GM12872 (cell line): ENCODE measurements around the gene FLNB.

Experiments used
- CTCF ChIP-seq: IDR thresholded peaks from 3 replicates; pipeline ENCODE4 v1.5.1; 2011; ENCODE audit warnings: low read depth, mild to moderate bottlenecking, low read length, moderate library complexity; ENCODE audit not compliant: insufficient read depth

FLNB gene

DNA sequence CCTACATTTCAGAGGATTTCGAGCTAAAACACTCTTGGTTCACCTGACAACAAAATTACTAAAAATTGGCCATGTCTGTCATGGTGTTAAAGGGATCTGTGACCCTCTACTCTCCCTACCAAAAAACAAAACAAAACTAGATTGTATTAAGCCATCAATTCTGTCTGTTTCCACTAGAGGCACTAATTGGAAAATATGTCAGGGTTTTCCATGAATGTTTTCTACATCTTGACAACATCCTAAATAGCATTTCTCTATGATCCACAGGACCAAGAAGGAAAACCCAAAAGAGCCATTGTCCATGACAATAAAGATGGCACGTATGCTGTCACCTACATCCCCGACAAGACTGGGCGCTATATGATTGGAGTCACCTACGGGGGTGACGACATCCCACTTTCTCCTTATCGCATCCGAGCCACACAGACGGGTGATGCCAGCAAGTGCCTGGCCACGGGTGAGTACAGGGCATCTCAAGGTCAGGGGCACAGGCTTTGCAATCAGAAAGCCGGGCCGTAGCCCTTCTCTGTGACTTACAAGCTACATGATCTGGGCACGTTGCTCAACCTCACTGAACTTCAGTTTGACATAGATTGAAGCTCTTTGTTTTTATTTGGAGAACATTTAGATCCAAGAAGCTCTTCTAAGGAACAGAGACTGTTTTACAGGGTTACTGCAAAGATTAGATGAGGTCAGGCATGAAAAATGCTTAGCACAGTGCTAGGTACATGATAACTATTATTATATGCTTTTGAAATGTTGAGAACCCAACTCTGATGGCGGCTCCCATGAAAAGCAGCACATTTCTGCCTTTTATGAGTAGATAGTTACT lies 127.7 kb downstream of the FLNB start:
- peak; percentile 30; the same call in 2 of the 3 replicates for TF ChIP-seq CTCF

- TF ChIP-seq CTCF, result no peak
These were observed 129.1 kb downstream of the FLNB start for GRCh38 chr3:58137306-58137705.

GRCh38 chr3:58141766-58142345 lies 133.6 kb downstream of the FLNB start:
- TF ChIP-seq CTCF, result no peak

- no peak for TF ChIP-seq CTCF
These were observed 135.3 kb downstream of the FLNB start for GRCh38 chr3:58143417-58144055.

GRCh38 chr3:58144478-58145325 lies 136.5 kb downstream of the FLNB start:
- no peak for TF ChIP-seq CTCF

DNA sequence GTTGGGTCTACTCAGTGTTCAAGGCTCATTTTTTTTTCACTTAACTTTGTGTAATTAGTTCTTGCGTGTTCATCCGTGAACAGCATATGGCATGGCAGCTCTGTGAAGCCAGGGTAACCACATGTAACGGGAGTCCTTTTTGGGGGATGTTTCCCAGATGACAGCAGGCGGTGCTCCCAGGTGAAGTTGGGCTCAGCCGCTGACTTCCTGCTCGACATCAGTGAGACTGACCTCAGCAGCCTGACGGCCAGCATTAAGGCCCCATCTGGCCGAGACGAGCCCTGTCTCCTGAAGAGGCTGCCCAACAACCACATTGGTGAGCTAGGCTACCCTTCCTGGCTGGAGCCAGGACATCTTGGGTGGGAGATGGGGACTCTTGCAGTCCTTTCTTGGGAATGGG lies 139.8 kb downstream of the FLNB start:
- TF ChIP-seq CTCF, result no peak

- TF ChIP-seq CTCF, result no peak
These were observed 142.0 kb downstream of the FLNB start for GRCh38 chr3:58150130-58150809.
